Right lung (tissue), 5 donors: ENCODE data around the gene SHOX. TPM values are rescaled to one million over a fixed set of nuclear protein-coding genes. Genes with fewer than 3 reads are reported as not detected.

Experiments
- DNase-seq, 2 donors: peaks; one replicate each; pipeline ENCODE4 v3.0.0-alpha.2; 2013
- polyA plus RNA-seq, 5 donors: library from polyadenylated mRNA; unstranded; fragments of 120-200 nt; gene quantifications; one replicate each; pipeline versions ENCODE4 v1.2.1 to v1.2.3, GENCODE V29; 2013; ENCODE audit warnings: inconsistent platforms in 1 of 5, low replicate concordance in 1 of 5; ENCODE audit not compliant: insufficient read length in 5 of 5, insufficient read depth in 1 of 5

Gene SHOX
- polyA plus RNA-seq, 5 donors: 0.05 to 0.24 (median 0.08) TPM

DNA sequence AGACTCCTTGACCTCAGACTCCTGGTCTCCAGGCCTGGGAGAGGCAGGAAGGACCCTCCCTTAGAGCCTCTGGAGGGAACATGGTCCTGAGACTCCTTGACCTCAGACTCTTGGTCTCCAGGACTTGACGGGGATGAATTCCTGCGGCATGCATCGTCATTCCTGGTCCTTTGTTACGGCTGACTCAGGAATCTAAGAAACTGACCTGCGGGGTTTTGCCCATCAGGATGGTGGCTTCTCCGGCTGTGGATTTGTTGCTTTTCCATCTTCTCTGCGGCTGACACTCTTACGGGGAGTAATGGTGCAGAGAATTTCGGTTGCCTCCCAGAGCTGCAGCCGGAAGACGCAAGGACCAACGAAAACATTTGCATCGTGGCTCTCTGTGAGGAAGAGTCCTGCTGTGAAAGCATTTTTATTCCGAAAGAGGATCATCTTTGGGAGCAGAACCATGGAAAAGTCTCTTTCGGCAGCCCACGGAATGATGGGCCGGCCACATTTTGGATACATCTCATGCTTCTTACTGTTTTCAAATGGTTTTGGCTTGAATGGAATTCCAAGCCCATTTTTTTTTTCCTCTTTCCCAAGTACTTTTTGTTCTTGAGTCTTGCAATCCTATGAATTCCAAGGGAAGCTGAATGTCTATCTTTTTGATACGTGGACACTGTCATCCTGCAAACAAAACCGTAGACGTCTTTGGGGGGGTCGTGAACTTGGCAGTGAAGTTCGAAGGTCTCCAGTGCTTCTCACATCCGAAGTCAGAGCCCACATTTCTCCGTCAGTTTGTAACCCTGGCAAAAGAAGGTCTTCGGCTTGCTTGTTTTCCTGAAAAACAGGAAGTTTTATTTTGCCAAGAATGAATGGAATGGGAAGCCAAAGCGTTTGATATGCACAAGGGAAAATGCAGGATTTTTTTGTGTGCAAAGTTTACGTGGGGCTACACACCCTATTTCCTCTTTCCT is 36.5 kb downstream of the SHOX start:
- no peak for DNase-seq

- DNase-seq: no peak
Observed at GRCh38 chrX:670645-671044, 40.1 kb downstream of the SHOX start.

- no peak for DNase-seq
Observed at GRCh38 chrX:672931-673330, 42.3 kb downstream of the SHOX start.

- no peak for DNase-seq
Observed at GRCh38 chrX:675279-675954, 44.8 kb downstream of the SHOX start.

DNA sequence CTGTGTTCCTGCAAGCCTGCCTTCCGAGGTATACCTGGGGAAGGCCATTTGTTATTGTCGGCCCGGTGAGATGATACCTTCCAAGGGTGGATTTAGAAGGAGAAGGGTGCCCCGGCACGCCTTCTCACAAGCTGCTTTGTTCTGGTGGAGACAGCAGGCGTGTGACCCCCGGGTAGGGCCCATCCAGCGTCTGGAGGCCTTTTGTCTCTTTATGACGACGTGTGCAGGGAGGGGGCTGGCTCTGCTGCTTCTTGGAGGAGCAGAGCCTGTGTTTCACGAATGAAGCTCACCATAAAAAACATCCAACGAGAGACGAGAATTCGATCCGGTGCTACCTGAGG is 45.3 kb downstream of the SHOX start:
- no peak for DNase-seq

- DNase-seq: no peak
Observed at GRCh38 chrX:677376-677775, 46.8 kb downstream of the SHOX start.

DNA sequence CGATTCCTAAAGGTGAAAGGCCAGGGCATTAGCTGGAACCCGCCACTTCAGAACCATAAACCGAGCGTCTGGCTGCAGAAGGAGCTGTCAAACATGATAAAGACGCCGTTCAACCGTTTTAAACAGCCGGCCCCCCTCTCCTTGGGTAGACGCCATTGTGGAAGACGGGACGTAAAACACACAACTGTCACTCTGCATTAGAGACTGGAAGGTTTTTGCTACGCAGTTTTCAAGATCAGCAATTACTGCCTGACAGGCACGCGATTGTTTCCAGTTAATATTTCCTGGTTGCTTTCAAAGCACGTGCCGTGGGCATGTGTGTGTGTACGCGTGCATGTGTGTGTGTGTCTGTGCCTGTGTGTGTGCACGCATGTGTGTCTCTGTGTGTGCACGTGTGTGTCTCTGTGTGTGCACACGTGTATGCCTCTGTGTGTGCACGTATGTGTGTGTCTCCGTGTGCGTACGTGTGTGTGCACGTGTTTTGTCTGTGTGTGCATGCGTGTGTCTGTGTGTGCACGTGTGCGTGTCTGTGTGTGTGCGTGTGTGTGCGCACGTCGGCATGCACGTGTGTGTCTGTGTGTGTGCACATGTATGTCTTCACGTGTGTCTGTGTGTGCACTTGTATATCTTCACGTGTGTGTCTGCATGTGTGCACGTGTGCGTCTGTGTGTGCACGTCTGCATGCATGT is 48.8 kb downstream of the SHOX start:
- DNase-seq: no peak

- no peak for DNase-seq
Observed at GRCh38 chrX:680062-680461, 49.5 kb downstream of the SHOX start.

DNA sequence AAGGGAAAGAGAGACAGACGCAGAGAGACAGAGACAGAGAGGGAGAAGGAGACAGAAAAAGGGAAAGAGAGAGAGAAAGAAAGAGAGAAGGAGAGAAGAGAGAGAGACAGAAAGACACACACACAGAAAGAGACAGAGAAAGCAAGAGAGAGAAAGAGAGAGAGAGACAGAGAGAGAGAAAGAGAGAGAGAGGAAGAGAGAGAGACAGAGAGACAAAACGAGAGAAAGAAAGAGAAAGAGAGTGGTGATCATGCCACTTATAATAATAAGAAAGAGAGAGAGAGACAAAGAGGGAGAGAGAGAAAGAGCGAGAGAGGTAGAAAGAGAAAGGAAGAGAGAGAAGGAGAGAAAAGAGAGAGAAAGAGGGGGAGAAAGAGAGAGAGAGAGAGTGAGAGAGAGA is 51.4 kb downstream of the SHOX start:
- DNase-seq: no peak

DNA sequence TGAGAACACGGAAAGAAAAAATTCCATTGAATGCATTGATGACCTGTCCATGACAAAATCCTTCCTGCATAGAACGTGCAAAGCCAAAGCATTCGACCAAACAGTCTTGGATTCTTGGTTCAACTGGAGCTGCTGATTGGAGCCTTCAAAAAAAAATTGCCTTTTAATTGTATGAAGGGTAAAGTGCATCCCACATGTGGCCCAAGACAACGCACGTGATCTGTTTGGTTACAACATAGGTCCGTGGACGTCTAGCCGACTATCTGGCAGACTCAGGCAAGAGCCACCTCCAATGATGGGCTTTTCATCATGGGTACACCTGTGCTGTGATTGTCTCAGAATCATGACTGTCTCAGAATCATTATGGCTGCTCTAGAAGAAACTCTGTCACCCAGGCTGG is 52.3 kb downstream of the SHOX start:
- no peak for DNase-seq

- DNase-seq: no peak
Observed at GRCh38 chrX:683576-683975, 53.0 kb downstream of the SHOX start.

DNA sequence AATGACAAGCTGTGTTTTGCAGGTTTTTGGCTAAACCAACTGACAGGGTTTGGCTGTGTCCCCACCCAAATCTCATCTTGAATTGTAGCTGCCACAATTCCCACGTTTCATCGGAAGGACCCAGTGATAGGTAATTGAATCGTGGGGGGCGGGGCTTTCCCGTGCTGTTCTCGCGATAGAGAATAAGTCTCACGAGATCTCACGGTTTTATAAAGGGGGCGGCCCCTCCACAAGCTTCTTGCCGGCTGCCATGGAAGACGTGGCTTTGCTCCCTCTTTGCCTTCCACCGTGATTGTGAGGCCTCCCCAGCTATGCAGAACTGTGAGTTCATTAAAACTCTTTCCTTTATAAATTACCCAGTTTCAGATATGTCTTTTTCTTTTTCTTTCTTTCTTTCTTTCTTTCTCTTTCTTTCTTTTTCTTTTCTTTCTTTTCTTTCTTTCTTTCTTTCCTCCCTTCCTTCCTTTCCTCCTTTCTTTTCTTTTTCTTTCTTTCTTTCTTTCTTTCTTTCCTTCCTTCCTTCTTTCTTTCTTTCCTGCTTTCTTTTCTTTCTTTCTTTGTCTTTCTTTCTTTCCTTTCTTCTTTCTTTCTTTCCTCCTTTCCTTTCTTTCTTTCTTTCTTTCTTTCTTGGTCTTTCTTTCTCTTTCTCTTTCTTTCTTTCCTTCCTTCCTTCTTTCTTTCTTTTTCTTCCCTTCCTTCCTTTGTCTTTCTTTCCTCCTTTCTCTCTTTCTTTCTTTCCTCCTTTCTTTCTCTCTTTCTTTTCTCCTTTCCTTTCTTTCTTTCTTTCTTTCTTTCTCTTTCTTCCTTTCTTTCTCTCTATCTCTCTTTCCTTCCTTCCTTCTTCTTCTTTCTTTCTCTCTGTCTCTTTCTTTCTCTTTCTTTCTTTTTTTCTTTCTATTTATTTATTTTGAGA is 54.8 kb downstream of the SHOX start:
- DNase-seq: no peak

DNA sequence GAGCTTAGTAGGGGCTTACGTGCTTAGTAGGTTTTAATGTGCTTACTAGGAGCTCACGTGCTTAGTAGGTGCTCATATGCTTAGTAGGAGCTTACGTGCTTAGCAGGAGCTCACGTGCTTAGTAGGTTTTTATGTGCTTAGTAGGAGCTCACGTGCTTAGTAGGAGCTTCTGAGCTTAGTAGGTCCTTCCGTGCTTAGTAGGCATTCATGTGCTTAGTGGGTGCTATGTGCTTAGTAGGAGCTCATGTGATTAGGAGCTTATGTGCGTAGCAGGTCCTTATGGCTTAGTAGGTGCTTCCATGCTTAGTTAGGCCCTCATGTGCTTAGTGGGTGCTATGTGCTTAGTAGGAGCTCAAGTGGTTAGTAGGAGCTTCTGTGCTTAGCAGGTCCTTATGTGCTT is 59.4 kb downstream of the SHOX start:
- no peak for DNase-seq

- no peak for DNase-seq
Observed at GRCh38 chrX:694800-695199, 64.2 kb downstream of the SHOX start.

- DNase-seq: no peak
Observed at GRCh38 chrX:698206-698605, 67.6 kb downstream of the SHOX start.

- no peak for DNase-seq
Observed at GRCh38 chrX:700936-701335, 70.3 kb downstream of the SHOX start.

- no peak for DNase-seq
Observed at GRCh38 chrX:701673-702072, 71.1 kb downstream of the SHOX start.

- DNase-seq: no peak
Observed at GRCh38 chrX:703466-703865, 72.9 kb downstream of the SHOX start.

DNA sequence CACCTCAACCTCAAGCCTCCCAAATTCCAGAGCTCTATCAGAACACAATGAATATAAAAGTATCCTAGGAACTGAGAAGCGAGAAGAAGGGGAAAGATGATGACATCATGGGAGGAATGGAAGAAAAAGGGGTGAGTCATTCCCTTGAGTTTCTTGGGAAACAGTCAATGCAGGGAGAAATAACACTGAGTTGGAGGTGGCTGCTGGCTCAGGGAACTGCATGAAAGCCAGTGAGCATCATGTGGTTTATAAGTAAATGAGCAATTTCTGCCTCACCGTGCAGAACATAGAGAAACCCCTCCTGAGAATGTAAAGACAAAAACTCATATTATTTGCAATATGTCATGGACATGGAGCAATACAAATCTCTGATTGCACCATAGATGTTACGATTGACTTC is 73.3 kb downstream of the SHOX start:
- DNase-seq: no peak
